ENCODE measurements around the gene TMEM92. TPM values are rescaled to one million over a fixed set of nuclear protein-coding genes. Genes with fewer than 3 reads are reported as not detected.
"Not testable (repeated sequence)": the region's sequence is repeated elsewhere in the genome, so short reads cannot be mapped to it uniquely, and the experiment has no call there.

Gene TMEM92
- total RNA-seq, 5 donors from 2014 or later (not counting 1 experiment from before 2014, with no cell fraction given), result not detected

DNA sequence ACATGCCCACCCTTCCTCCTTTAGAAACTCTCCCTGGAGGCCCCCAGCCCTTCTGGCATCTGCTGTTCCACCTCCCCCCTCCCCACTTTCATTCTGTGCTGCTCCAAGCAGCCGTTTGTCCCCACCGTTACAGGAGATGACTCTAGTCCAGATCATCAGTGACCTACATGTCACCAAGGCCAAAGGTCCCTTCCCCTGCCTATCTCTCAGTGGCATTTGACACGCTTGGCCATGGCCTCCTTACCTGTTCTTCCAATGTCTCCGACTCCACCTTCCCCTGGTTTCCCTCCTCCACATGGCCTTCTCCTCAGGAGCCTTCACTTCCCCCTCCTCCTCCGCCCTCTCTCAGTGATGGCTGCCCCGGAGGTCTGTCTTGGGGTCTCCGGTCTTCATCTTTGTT is 9.4 kb downstream of the TMEM92 start:
- no peaks in the 10 kb centered on the region for H3K36me3 Mint-ChIP-seq
- no peaks in the 10 kb centered on the region for H3K9me3 ChIP-seq
- H3K4me1 ChIP-seq (ENCODE audit: control insufficient read depth in 1 of 2, extremely low read depth in 1 of 2, insufficient read depth in 2 of 2, low read length in 2 of 2), result no peaks in the 10 kb centered on the region
- H3K36me3 ChIP-seq (ENCODE audit: control insufficient read depth in 2 of 2, extremely low read depth in 1 of 2, insufficient read depth in 1 of 2, low read length in 1 of 2), result no peaks in the 10 kb centered on the region
- no peaks in the 10 kb centered on the region for H3K9me3 Mint-ChIP-seq
- CTCF ChIA-PET, result interaction anchor here in 1 of 2 donors (0.6 kb wide), 1 partner anchor 84 kb away, joined by 4 read pairs; no protein-coding TSS in a partner anchor
- POLR2A ChIA-PET, result no interaction called here
- no peak for ATAC-seq (replicated peaks in 1 of 4)
- H3K4me3 Mint-ChIP-seq, result no peak overlapping the region
- no peak overlapping the region for H3K27ac ChIP-seq (ENCODE audit: low read length)
- DNase-seq, result no peak
- no peaks in the 10 kb centered on the region for H3K4me1 Mint-ChIP-seq
- 79% methylated on average over 7 of the region's 7 CpGs for WGBS (ENCODE audit: insufficient coverage)
- peaks cover 36 to 47% of the 10 kb centered on the region in 2 donors for H3K27me3 Mint-ChIP-seq
- H3K27ac Mint-ChIP-seq, result no peak overlapping the region
- no peak overlapping the region for H3K4me3 ChIP-seq (ENCODE audit: control insufficient read depth in 1 of 2, extremely low read depth in 1 of 2, low read length in 1 of 2)
- peaks cover 0 to 53% of the 10 kb centered on the region in 2 experiments for H3K27me3 ChIP-seq (replicated peaks in 1 of 2; ENCODE audit: control insufficient read depth in 2 of 2, extremely low read depth in 1 of 2, insufficient read depth in 2 of 2, low read length in 1 of 2)

DNA sequence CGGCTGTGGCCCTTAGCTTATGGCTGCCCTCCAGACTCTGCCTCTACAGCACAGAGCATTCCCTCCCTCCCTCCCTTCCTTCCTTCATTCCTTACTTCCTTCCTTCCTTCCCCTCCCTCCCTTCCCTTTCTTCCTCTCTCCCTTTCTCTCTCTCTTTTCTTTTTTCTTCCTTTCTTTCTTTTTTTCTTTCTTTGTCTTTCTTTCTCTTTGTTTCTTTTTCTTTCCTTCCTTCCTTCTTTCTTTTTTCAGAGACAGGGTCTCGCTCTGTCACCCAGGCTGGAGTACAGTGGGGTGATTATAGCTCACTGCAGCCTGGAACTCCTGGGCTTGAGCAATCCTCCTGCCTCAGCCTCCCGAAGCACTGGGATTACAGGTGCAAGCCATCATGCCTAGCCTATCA is 11.7 kb downstream of the TMEM92 start:
- Mint-ChIP-seq H3K4me3 (no peak overlapping the region), H3K4me1 (peaks cover 0 to 2% (median 0%) of the 10 kb centered on the region in 3 donors), H3K36me3 (no peaks in the 10 kb centered on the region), H3K9me3 (no peaks in the 10 kb centered on the region), H3K27ac (no peak overlapping the region), H3K27me3 (peaks cover 44% of the 10 kb centered on the region in 2 donors)
- Histone ChIP-seq H3K4me3 (ENCODE audit: control insufficient read depth in 1 of 2, extremely low read depth in 1 of 2, low read length in 1 of 2) (no peak overlapping the region), H3K27me3 (replicated peaks in 1 of 2; ENCODE audit: control insufficient read depth in 2 of 2, extremely low read depth in 1 of 2, insufficient read depth in 2 of 2, low read length in 1 of 2) (peaks cover 0 to 43% of the 10 kb centered on the region in 2 experiments), H3K36me3 (ENCODE audit: control insufficient read depth in 2 of 2, extremely low read depth in 1 of 2, insufficient read depth in 1 of 2, low read length in 1 of 2) (no peaks in the 10 kb centered on the region), H3K27ac (ENCODE audit: low read length) (no peak overlapping the region), H3K4me1 (ENCODE audit: control insufficient read depth in 1 of 2, extremely low read depth in 1 of 2, insufficient read depth in 2 of 2, low read length in 2 of 2) (no peaks in the 10 kb centered on the region), H3K9me3 (no peaks in the 10 kb centered on the region)
- CTCF ChIA-PET, result no interaction called here
- WGBS (ENCODE audit: insufficient coverage), result 81% methylated on average over 2 of the region's 3 CpGs
- POLR2A ChIA-PET, result no interaction called here
- DNase-seq (no peak), ATAC-seq (replicated peaks in 1 of 4) (no peak)

DNA sequence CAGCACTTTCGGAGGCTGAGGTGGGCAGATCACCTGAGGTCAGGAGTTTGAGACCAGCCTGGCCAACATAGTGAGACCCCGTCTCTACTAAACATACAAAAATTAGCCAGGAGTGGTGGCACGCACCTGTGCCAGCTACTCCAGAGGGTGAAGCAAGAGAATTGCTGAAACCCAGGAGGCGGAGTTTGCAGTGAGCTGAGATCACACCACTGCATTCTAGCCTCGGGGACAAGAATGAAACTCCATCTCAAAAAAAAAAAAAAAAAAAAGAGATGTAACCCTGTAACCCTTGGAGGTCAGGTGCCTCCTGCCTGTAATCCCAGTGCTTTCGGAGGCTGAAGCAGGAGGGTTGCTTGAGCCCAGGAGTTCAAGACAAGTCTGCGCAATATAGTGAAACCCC is 13.0 kb downstream of the TMEM92 start:
- H3K36me3 ChIP-seq (ENCODE audit: control insufficient read depth in 2 of 2, extremely low read depth in 1 of 2, insufficient read depth in 1 of 2, low read length in 1 of 2); H3K4me3 Mint-ChIP-seq; H3K36me3 Mint-ChIP-seq; H3K9me3 ChIP-seq; DNase-seq; H3K4me3 ChIP-seq (ENCODE audit: control insufficient read depth in 1 of 2, extremely low read depth in 1 of 2, low read length in 1 of 2); POLR2A ChIA-PET; H3K4me1 ChIP-seq (ENCODE audit: control insufficient read depth in 1 of 2, extremely low read depth in 1 of 2, insufficient read depth in 2 of 2, low read length in 2 of 2); H3K27ac Mint-ChIP-seq; H3K4me1 Mint-ChIP-seq; H3K9me3 Mint-ChIP-seq; H3K27ac ChIP-seq (ENCODE audit: low read length); ATAC-seq (replicated peaks in 1 of 4): not testable (repeated sequence)
- H3K27me3 Mint-ChIP-seq, result peaks cover 43 to 47% of the 10 kb centered on the region in 2 donors
- CTCF ChIA-PET, result interaction anchor here in 1 of 2 donors (0.6 kb wide), 1 partner anchor 11 kb away, joined by 3 read pairs; no protein-coding TSS in a partner anchor
- peaks cover 0 to 47% of the 10 kb centered on the region in 2 experiments for H3K27me3 ChIP-seq (replicated peaks in 1 of 2; ENCODE audit: control insufficient read depth in 2 of 2, extremely low read depth in 1 of 2, insufficient read depth in 2 of 2, low read length in 1 of 2)
- 100% methylated on average over 2 of the region's 7 CpGs for WGBS (ENCODE audit: insufficient coverage)

DNA sequence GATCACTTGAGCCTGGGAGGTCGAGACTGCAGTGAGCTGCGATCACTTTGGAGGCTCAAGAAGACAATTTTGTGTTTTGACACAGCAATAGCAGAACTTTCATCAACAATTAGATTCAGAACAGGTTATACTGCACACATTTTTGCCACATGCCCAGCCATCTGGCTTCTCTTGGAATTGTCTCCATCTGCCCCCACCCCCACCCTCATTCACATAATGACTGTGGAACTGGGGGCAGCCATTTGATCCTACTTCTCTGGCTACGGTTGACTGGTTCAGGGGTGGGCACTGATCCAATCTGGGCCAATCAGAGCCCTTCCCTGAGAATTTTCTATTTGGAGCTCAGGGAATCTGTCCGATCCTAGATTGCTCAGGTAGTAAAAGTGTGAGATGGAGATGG is 14.0 kb downstream of the TMEM92 start:
- H3K4me1 ChIP-seq (ENCODE audit: control insufficient read depth in 1 of 2, extremely low read depth in 1 of 2, insufficient read depth in 2 of 2, low read length in 2 of 2), result no peaks in the 10 kb centered on the region
- no peak overlapping the region for H3K27ac ChIP-seq (ENCODE audit: low read length)
- DNase-seq (no peak), ATAC-seq (replicated peaks in 1 of 4) (no peak)
- H3K4me1 Mint-ChIP-seq, result peaks cover 0 to 2% (median 0%) of the 10 kb centered on the region in 3 donors
- no peaks in the 10 kb centered on the region for H3K36me3 Mint-ChIP-seq
- POLR2A ChIA-PET, result no interaction called here
- H3K36me3 ChIP-seq (ENCODE audit: control insufficient read depth in 2 of 2, extremely low read depth in 1 of 2, insufficient read depth in 1 of 2, low read length in 1 of 2), result no peaks in the 10 kb centered on the region
- H3K27me3 Mint-ChIP-seq, result peaks cover 43 to 48% of the 10 kb centered on the region in 2 donors
- H3K4me3 ChIP-seq (ENCODE audit: control insufficient read depth in 1 of 2, extremely low read depth in 1 of 2, low read length in 1 of 2), result no peak overlapping the region
- no peak overlapping the region for H3K27ac Mint-ChIP-seq
- CTCF ChIA-PET, result no interaction called here
- peaks cover 0 to 43% of the 10 kb centered on the region in 2 experiments for H3K27me3 ChIP-seq (replicated peaks in 1 of 2; ENCODE audit: control insufficient read depth in 2 of 2, extremely low read depth in 1 of 2, insufficient read depth in 2 of 2, low read length in 1 of 2)
- no peak overlapping the region for H3K4me3 Mint-ChIP-seq
- 86% methylated on average over 4 of the region's 4 CpGs for WGBS (ENCODE audit: insufficient coverage)
- no peaks in the 10 kb centered on the region for H3K9me3 ChIP-seq
- H3K9me3 Mint-ChIP-seq, result no peaks in the 10 kb centered on the region

DNA sequence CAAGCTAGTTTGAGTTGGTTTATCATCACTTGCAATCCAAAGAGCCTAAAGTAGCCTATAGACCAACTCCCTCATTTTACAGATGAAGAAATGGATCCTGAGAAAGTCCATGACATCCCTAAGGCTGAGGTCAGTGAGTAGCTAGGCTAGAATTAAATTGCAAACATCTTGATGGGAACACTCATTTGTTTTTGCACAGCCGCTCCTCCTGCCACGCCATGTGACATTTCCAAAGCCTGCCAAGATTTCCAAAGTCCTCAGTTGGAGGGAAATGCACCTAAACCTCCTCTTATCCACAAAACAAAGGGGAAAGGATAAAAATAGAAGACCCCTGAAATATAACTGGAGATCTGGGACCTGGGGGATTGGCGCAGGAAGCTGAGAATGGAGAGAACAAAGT is 15.0 kb downstream of the TMEM92 start:
- H3K27me3 Mint-ChIP-seq, result peaks cover 39 to 41% of the 10 kb centered on the region in 2 donors
- H3K4me3 Mint-ChIP-seq, result no peak overlapping the region
- H3K36me3 Mint-ChIP-seq, result no peaks in the 10 kb centered on the region
- ATAC-seq (replicated peaks in 1 of 4) (no peak), DNase-seq (no peak)
- no peaks in the 10 kb centered on the region for H3K36me3 ChIP-seq (ENCODE audit: control insufficient read depth in 2 of 2, extremely low read depth in 1 of 2, insufficient read depth in 1 of 2, low read length in 1 of 2)
- WGBS (ENCODE audit: insufficient coverage), result no CpG with 5 or more reads among the region's 3 CpGs
- H3K27ac ChIP-seq (ENCODE audit: low read length), result no peak overlapping the region
- H3K27me3 ChIP-seq (replicated peaks in 1 of 2; ENCODE audit: control insufficient read depth in 2 of 2, extremely low read depth in 1 of 2, insufficient read depth in 2 of 2, low read length in 1 of 2), result peaks cover 0 to 34% of the 10 kb centered on the region in 2 experiments
- POLR2A ChIA-PET, result no interaction called here
- no peak overlapping the region for H3K4me3 ChIP-seq (ENCODE audit: control insufficient read depth in 1 of 2, extremely low read depth in 1 of 2, low read length in 1 of 2)
- CTCF ChIA-PET, result interaction anchor here in 1 of 2 donors (0.6 kb wide), 2 partner anchors 82 to 174 kb away, joined by 3 to 4 read pairs; no protein-coding TSS in a partner anchor
- H3K27ac Mint-ChIP-seq, result no peak overlapping the region
- no peaks in the 10 kb centered on the region for H3K9me3 Mint-ChIP-seq
- H3K4me1 ChIP-seq (ENCODE audit: control insufficient read depth in 1 of 2, extremely low read depth in 1 of 2, insufficient read depth in 2 of 2, low read length in 2 of 2), result no peaks in the 10 kb centered on the region
- H3K9me3 ChIP-seq, result no peaks in the 10 kb centered on the region
- peaks cover 0 to 2% (median 0%) of the 10 kb centered on the region in 3 donors for H3K4me1 Mint-ChIP-seq

DNA sequence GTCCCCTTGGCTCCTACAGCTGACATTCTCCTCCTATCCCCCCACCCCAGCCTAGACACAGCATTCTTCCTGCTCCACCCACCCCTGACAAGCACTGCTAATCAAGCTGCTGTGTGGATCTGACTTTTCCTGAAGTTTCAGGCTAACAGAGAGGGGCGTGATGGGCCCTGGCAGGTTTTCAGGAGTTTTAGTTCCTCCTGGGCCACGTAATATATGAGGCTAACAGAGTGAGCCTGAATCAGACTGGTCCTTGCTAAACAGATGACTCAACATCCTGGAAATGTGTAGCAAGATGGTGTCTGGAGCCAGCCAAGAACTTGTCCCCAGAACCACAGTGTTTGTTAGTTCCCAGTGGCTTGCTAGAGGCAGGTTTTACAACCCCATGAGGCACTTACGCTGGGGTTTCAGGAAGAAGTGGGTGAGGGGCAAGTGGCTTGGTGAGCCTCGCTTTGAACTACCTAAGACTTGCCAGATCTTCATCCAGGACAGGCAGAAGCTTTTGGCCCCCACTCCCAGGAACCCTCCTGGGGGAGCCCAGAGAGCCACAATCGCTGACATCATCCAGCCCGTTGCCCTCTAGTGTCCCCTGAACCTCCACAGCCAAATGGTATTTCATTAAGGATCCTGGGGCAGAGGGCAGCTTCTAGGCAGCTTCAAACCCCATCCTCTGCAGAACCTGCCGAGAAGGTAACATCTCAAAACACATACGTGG is 15.9 kb downstream of the TMEM92 start:
- no peak for DNase-seq
- Mint-ChIP-seq H3K36me3 (no peaks in the 10 kb centered on the region), H3K27ac (no peak overlapping the region), H3K9me3 (no peaks in the 10 kb centered on the region), H3K4me3 (no peak overlapping the region), H3K27me3 (peaks cover 34 to 37% of the 10 kb centered on the region in 2 donors), H3K4me1 (peaks cover 0 to 2% (median 0%) of the 10 kb centered on the region in 3 donors)
- Histone ChIP-seq H3K9me3 (no peaks in the 10 kb centered on the region), H3K4me3 (ENCODE audit: control insufficient read depth in 1 of 2, extremely low read depth in 1 of 2, low read length in 1 of 2) (no peak overlapping the region), H3K27ac (ENCODE audit: low read length) (no peak overlapping the region), H3K36me3 (ENCODE audit: control insufficient read depth in 2 of 2, extremely low read depth in 1 of 2, insufficient read depth in 1 of 2, low read length in 1 of 2) (no peaks in the 10 kb centered on the region), H3K4me1 (ENCODE audit: control insufficient read depth in 1 of 2, extremely low read depth in 1 of 2, insufficient read depth in 2 of 2, low read length in 2 of 2) (no peaks in the 10 kb centered on the region), H3K27me3 (replicated peaks in 1 of 2; ENCODE audit: control insufficient read depth in 2 of 2, extremely low read depth in 1 of 2, insufficient read depth in 2 of 2, low read length in 1 of 2) (peaks cover 0 to 33% of the 10 kb centered on the region in 2 experiments)
- peak in 1 of 4 experiments; percentile 48 for ATAC-seq (replicated peaks in 1 of 4)
- ChIA-PET POLR2A (no interaction called here), CTCF (interaction anchor here in 1 of 2 donors (0.7 kb wide), 1 partner anchor 242 kb away, joined by 3 read pairs; no protein-coding TSS in a partner anchor)
- WGBS (ENCODE audit: insufficient coverage), result 58% methylated on average over 6 of the region's 8 CpGs
